ENCODE data around the gene COL26A1. TPM values are rescaled to one million over a fixed set of nuclear protein-coding genes. Genes with fewer than 3 reads are reported as not detected.

The COL26A1 gene
- total RNA-seq, 1 experiment from 2014 or later = not detected

DNA sequence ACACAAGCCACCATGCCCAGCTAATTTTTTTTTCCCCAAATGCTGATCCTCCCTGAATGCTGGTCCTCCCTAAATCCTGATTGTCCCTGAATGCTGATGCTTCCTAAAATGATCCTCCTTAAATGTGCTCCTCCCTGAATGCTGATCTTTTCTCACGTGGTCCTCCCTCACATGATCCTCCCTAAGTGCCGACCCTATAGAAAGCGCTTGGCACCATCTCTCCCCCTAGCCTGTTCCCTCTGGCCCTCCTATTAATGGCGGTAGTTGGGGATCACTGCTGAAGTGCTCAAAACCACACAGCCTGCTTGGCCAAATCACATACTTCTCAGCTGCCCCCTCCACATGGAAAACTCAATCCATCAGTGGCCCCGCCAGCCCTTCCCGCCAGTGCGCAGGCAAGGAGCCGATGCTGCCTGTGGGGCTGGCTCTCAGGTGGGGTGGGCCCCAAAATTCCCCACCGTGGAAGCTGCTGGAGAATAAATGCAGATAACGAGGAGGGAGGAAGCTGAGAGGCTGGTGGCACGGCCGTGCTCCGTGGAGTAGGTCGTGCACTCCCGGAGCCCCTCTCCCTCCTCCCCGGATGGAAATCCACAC is 42.9 kb downstream of the COL26A1 start:
- Histone ChIP-seq H3K27ac (ENCODE audit: low read length) (no peak overlapping the region), H3F3A (ENCODE audit: low read length, unreplicated experiment) (no peaks in the 10 kb centered on the region), H4K20me1 (ENCODE audit: low read length) (no peaks in the 10 kb centered on the region), H3K4me3 (ENCODE audit: low read length) (no peak overlapping the region), H3K36me3 (ENCODE audit: low read depth, low read length) (no peaks in the 10 kb centered on the region), H2AFZ (ENCODE audit: low read length) (no peak overlapping the region), H3K9ac (ENCODE audit: low read length) (no peak overlapping the region), H3K9me3 (ENCODE audit: low read length) (no peaks in the 10 kb centered on the region), H3K4me1 (ENCODE audit: insufficient read depth, low read length) (peaks cover 8% of the 10 kb centered on the region), H3K9me2 (replicated peaks; ENCODE audit: low read length) (no peaks in the 10 kb centered on the region), H3K79me2 (ENCODE audit: low read length) (no peaks in the 10 kb centered on the region), H3K27me3 (ENCODE audit: low read length) (0 out of 2 replicates have a peak, but pooled peaks cover 4% of the 10 kb centered on the region), H3K4me2 (ENCODE audit: low read length) (no peak overlapping the region)
- POLR2A ChIA-PET (ENCODE audit: unreplicated experiment) = no interaction called here
- no peak for DNase-seq
- ATAC-seq = no peak
- BruUV-seq (replicated peaks) = no TSS peak
- TF ChIP-seq EZH2phosphoT487 (IDR thresholded peaks at IDR 0.05; ENCODE audit: borderline replicate concordance, low read length) (no peak), EZH2 (IDR thresholded peaks at IDR 0.05; ENCODE audit: low read length, unreplicated experiment) (no peak)
- TF ChIP-seq, protein P1, sequence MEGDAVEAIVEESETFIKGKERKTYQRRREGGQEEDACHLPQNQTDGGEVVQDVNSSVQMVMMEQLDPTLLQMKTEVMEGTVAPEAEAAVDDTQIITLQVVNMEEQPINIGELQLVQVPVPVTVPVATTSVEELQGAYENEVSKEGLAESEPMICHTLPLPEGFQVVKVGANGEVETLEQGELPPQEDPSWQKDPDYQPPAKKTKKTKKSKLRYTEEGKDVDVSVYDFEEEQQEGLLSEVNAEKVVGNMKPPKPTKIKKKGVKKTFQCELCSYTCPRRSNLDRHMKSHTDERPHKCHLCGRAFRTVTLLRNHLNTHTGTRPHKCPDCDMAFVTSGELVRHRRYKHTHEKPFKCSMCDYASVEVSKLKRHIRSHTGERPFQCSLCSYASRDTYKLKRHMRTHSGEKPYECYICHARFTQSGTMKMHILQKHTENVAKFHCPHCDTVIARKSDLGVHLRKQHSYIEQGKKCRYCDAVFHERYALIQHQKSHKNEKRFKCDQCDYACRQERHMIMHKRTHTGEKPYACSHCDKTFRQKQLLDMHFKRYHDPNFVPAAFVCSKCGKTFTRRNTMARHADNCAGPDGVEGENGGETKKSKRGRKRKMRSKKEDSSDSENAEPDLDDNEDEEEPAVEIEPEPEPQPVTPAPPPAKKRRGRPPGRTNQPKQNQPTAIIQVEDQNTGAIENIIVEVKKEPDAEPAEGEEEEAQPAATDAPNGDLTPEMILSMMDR (conservative IDR thresholded peaks at IDR 0.05; ENCODE audit: low read depth, low read length) = no peak
- intact Hi-C loops (cut with micrococcal nuclease) = no loop called here
- CTCF ChIA-PET = no interaction called here

DNA sequence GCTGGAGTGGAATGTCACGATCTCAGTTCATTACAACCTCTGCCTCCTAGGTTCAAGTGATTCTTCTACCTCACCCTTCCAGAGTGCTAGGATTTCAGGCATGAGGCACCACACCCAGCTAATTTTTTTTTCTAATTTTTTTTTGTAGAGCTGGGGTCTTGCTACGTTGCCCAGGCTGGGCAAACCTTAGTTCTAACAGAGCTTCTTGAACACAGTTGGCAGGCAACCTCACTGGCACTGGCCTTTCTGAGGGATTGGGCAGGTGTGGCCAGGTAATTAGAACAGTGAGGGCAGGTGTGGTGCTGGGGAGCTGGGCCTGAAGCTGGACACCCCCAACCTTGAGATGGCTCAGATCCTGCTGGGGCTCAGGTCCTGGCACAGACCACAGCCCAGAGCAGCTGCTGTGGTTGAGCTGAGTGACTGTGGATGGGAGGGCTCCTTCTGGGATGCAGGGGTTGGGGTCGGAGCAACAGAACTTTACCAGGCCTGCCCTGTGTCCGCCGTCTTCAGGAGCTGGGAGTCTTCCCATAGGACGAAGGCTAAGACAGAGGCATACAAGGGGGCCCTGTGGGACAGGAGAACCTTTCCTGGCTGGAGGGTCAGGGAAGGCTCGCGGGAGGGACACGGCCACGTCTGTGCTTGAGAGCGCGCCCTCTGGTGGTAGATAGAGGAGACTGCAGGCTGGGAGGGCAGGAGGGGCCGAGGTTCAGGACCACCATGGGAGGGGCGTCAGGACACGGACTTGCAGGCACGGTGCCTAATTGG is 48.2 kb downstream of the COL26A1 start:
- H3K27me3 ChIP-seq (ENCODE audit: low read length) = 0 out of 2 replicates have a peak, but pooled peaks cover 9% of the 10 kb centered on the region
- H2AFZ ChIP-seq (ENCODE audit: low read length) = no peak overlapping the region
- H3K79me2 ChIP-seq (ENCODE audit: low read length) = no peaks in the 10 kb centered on the region
- H3K9ac ChIP-seq (ENCODE audit: low read length) = no peak overlapping the region
- TF ChIP-seq, protein P1 (conservative IDR thresholded peaks at IDR 0.05; ENCODE audit: low read depth, low read length) = peak; percentile 82
- TF ChIP-seq EZH2phosphoT487 (IDR thresholded peaks at IDR 0.05; ENCODE audit: borderline replicate concordance, low read length) = no peak
- ChIA-PET POLR2A (ENCODE audit: unreplicated experiment) (no interaction called here), CTCF (no interaction called here)
- intact Hi-C loops (cut with micrococcal nuclease) = no loop called here
- peak; percentile 13 for DNase-seq
- no peaks in the 10 kb centered on the region for H3K36me3 ChIP-seq (ENCODE audit: low read depth, low read length)
- no peaks in the 10 kb centered on the region for H3F3A ChIP-seq (ENCODE audit: low read length, unreplicated experiment)
- H3K27ac ChIP-seq (ENCODE audit: low read length) = no peak overlapping the region
- no peak overlapping the region for H3K4me2 ChIP-seq (ENCODE audit: low read length)
- H3K4me1 ChIP-seq (ENCODE audit: insufficient read depth, low read length) = no peaks in the 10 kb centered on the region
- BruUV-seq (replicated peaks) = no TSS peak
- no peaks in the 10 kb centered on the region for H3K9me2 ChIP-seq (replicated peaks; ENCODE audit: low read length)
- H4K20me1 ChIP-seq (ENCODE audit: low read length) = no peaks in the 10 kb centered on the region
- no peaks in the 10 kb centered on the region for H3K9me3 ChIP-seq (ENCODE audit: low read length)
- H3K4me3 ChIP-seq (ENCODE audit: low read length) = no peak overlapping the region
- ATAC-seq = peak; percentile 42; the same call in 1 of the 2 replicates

DNA sequence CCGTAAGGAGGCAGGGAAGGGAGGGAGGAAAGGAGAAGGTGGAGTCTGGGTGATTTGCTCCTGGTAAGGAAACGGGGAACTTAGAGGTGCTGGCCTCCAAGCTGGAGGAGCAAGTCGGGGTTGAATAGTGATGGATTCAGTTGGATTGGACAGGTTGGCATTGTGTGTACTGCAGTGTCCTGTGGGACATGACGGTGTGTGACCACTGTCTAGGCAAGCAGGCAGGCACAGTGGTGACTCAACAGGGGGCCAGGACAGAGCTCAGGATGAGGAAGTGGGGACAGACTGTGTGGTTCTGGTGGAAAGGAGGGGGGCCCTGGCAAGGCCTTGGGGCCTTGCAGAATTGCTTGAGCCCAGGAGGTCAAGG is 48.8 kb downstream of the COL26A1 start:
- Histone ChIP-seq H3K9ac (ENCODE audit: low read length) (no peak overlapping the region), H3F3A (ENCODE audit: low read length, unreplicated experiment) (no peaks in the 10 kb centered on the region), H3K4me3 (ENCODE audit: low read length) (no peak overlapping the region), H3K4me2 (ENCODE audit: low read length) (no peak overlapping the region), H3K36me3 (ENCODE audit: low read depth, low read length) (no peaks in the 10 kb centered on the region), H3K27ac (ENCODE audit: low read length) (no peak overlapping the region), H3K9me3 (ENCODE audit: low read length) (no peaks in the 10 kb centered on the region), H3K79me2 (ENCODE audit: low read length) (no peaks in the 10 kb centered on the region), H4K20me1 (ENCODE audit: low read length) (no peaks in the 10 kb centered on the region), H3K4me1 (ENCODE audit: insufficient read depth, low read length) (no peaks in the 10 kb centered on the region), H3K9me2 (replicated peaks; ENCODE audit: low read length) (no peaks in the 10 kb centered on the region), H3K27me3 (ENCODE audit: low read length) (0 out of 2 replicates have a peak, but pooled peaks cover 9% of the 10 kb centered on the region), H2AFZ (ENCODE audit: low read length) (no peak overlapping the region)
- TF ChIP-seq EZH2 (IDR thresholded peaks at IDR 0.05; ENCODE audit: low read length, unreplicated experiment) (no peak), EZH2phosphoT487 (IDR thresholded peaks at IDR 0.05; ENCODE audit: borderline replicate concordance, low read length) (no peak)
- TF ChIP-seq, protein P1 (conservative IDR thresholded peaks at IDR 0.05; ENCODE audit: low read depth, low read length) = peak; percentile 24; the same call in 1 of the 2 replicates
- ChIA-PET POLR2A (ENCODE audit: unreplicated experiment) (no interaction called here), CTCF (no interaction called here)
- intact Hi-C loops (cut with micrococcal nuclease) = no loop called here
- DNase-seq (no peak), ATAC-seq (0 out of 2 replicates have a peak, but pooled peaks have one; percentile 18)
- no TSS peak for BruUV-seq (replicated peaks)

All from PC-3 (cell line).